Parathyroid adenoma (tissue), 2 donors: ENCODE measurements around the gene CDS2.

ENCODE experiments used
- H2AFZ ChIP-seq: fragments of 300-600 bp; sonication (generic); one replicate; pipeline ENCODE4 v1.7.0; 2017; ENCODE audit warnings: antibody characterized with exemption, mild to moderate bottlenecking
- H3K27ac ChIP-seq: fragments of 300-600 bp; sonication (generic); one replicate; pipeline ENCODE4 v1.7.0; 2017
- H3K27me3 ChIP-seq: fragments of 300-600 bp; sonication (generic); one replicate; pipeline ENCODE4 v1.7.0; 2017; ENCODE audit warnings: low read length; ENCODE audit not compliant: control insufficient read depth, insufficient read depth
- H3K36me3 ChIP-seq: fragments of 300-600 bp; sonication (generic); one replicate; pipeline ENCODE4 v1.7.0; 2017; ENCODE audit warnings: low read length; ENCODE audit not compliant: control insufficient read depth, insufficient read depth
- H3K4me1 ChIP-seq: fragments of 300-600 bp; sonication (generic); one replicate; pipeline ENCODE4 v1.7.0; 2017; ENCODE audit warnings: control low read depth
- H3K4me2 ChIP-seq: fragments of 300-600 bp; sonication (generic); one replicate; pipeline ENCODE4 v1.7.0; 2017; ENCODE audit warnings: low read length
- H3K4me3 ChIP-seq: fragments of 300-600 bp; sonication (generic); one replicate; pipeline ENCODE4 v1.7.0; 2017; ENCODE audit warnings: low read depth, low read length
- H3K79me2 ChIP-seq: fragments of 300-600 bp; sonication (generic); one replicate; pipeline ENCODE4 v1.7.0; 2017; ENCODE audit warnings: control low read depth
- H3K9ac ChIP-seq: fragments of 300-600 bp; sonication (generic); one replicate; pipeline ENCODE4 v1.7.0; 2017; ENCODE audit warnings: mild to moderate bottlenecking
- H3K9me3 ChIP-seq: fragments of 300-600 bp; sonication (generic); one replicate; pipeline ENCODE4 v1.7.0; 2017; ENCODE audit warnings: low read length; ENCODE audit not compliant: control insufficient read depth
- CTCF ChIP-seq: fragments of 300-600 bp; sonication (generic); IDR thresholded peaks from one replicate; pipeline ENCODE4 v1.7.0; 2017; ENCODE audit warnings: antibody characterized with exemption, mild to moderate bottlenecking
- donor health status: primary hyperparathyroidism.

The CDS2 gene

DNA sequence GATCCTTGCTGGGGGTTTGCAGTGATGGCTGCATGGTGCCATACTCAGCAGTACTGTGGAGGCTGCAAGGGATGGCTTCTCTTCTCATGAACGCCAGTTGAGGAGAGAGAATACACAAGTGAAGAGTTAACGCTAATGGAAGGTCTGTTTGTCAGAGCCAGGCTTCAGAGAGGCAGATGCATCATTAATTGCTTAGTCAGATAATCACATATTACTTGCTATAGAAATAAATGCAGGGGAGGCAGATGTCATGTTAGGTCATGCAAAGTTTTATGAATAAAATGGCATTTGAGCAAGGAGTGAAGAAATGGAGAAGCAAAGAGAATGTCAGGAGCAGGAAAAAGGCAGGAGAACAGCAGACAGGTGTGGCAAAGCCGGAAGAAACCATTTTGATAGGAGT, 51.2 kb downstream of the CDS2 start:
- Histone ChIP-seq H3K27ac (no peak overlapping the region), H3K9me3 (no peaks in the 10 kb centered on the region), H3K4me1 (no peaks in the 10 kb centered on the region), H3K36me3 (no peaks in the 10 kb centered on the region), H3K79me2 (peaks cover 3% of the 10 kb centered on the region), H3K9ac (no peak overlapping the region), H3K27me3 (no peaks in the 10 kb centered on the region), H3K4me2 (no peak overlapping the region), H3K4me3 (no peak overlapping the region), H2AFZ (no peak overlapping the region)
- TF ChIP-seq CTCF = no peak

DNA sequence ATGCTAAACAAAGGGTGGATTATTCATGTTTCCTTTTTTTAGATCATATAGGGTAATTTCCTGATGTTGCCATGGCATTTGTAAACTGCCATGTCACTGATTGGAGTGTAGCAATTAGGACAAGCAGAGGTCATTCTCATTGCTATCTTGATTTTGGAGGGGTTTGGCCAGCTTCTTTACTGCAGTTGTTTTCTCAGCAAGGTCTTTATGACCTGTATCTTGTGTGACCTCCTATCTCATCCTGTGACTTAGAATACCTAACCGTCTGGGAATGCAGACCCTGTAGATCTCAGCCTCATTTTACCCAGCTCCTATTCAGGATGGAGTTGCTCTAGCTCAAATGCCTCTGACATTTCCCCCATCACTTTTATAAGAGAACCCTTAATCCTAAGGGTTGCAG, 53.6 kb downstream of the CDS2 start:
- no peaks in the 10 kb centered on the region for H3K79me2 ChIP-seq
- TF ChIP-seq CTCF = no peak
- H3K4me3 ChIP-seq = no peak overlapping the region
- no peaks in the 10 kb centered on the region for H3K9me3 ChIP-seq
- no peak overlapping the region for H2AFZ ChIP-seq
- H3K9ac ChIP-seq = no peak overlapping the region
- peaks cover 8% of the 10 kb centered on the region for H3K4me1 ChIP-seq
- H3K27me3 ChIP-seq = no peaks in the 10 kb centered on the region
- no peak overlapping the region for H3K27ac ChIP-seq
- no peak overlapping the region for H3K4me2 ChIP-seq
- no peaks in the 10 kb centered on the region for H3K36me3 ChIP-seq

DNA sequence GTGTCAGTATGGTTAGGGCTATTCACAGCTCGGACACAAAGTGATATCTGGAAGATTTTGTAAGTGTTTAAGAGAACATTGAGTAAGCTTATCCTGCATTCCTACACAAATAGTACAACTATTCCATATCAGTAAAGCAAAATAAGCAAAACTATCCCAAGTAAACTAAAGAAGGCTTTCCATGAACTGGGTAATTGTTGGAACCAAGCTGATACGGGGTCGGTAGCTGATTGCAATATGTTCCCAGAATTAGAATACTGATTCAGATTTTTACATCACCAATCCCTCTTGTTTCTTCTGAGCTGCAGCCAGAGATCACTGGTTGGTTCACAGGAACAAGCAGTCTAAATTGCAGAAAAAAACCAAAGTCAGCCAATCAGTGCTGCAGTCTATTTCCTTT, 54.1 kb downstream of the CDS2 start:
- H3K27ac ChIP-seq = no peak overlapping the region
- no peaks in the 10 kb centered on the region for H3K27me3 ChIP-seq
- H2AFZ ChIP-seq = no peak overlapping the region
- no peaks in the 10 kb centered on the region for H3K36me3 ChIP-seq
- no peak overlapping the region for H3K4me2 ChIP-seq
- no peaks in the 10 kb centered on the region for H3K9me3 ChIP-seq
- no peak overlapping the region for H3K4me3 ChIP-seq
- TF ChIP-seq CTCF = no peak
- no peaks in the 10 kb centered on the region for H3K79me2 ChIP-seq
- H3K9ac ChIP-seq = no peak overlapping the region
- peaks cover 8% of the 10 kb centered on the region for H3K4me1 ChIP-seq

DNA sequence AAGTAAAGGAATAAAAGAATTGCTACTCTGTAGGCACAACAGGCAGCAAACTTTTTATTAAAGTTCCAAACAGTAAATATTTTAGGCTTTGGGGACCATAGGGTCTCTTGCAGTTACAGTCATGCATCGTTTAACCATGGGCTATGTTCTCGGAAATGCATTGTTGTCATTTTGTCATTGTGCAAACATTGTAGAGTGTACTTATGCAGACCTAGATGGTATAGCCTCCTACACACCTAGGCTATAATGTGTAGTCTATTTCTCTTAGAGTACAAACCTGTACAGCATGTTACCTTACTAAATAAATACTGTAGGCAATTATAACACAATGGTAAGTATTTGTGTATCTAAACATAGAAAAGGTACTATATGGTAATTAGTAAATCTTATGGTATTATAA, 54.7 kb downstream of the CDS2 start:
- no peaks in the 10 kb centered on the region for H3K9me3 ChIP-seq
- H3K27ac ChIP-seq = no peak overlapping the region
- peaks cover 8% of the 10 kb centered on the region for H3K4me1 ChIP-seq
- no peak overlapping the region for H2AFZ ChIP-seq
- H3K79me2 ChIP-seq = no peaks in the 10 kb centered on the region
- H3K4me2 ChIP-seq = no peak overlapping the region
- no peak overlapping the region for H3K4me3 ChIP-seq
- H3K36me3 ChIP-seq = no peaks in the 10 kb centered on the region
- no peak overlapping the region for H3K9ac ChIP-seq
- TF ChIP-seq CTCF = no peak
- no peaks in the 10 kb centered on the region for H3K27me3 ChIP-seq

DNA sequence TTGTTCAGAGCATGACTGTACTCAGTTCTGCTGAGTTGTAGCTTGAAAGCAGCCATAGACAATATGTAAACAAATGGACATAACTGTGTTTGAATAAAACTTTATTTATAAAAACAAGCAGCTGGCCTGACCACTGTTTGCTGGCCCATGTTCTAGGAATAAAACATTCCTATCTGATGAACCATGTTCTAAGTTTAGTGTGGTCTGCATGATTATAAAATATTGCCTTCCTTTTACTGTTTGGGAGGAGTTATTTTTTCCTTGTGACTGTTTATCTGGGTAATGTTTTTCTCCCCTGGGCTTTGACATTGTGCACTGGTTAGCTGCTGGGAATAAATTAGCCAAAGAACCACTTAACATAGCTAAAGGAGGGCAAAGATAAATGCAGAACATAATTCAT, 55.1 kb downstream of the CDS2 start:
- Histone ChIP-seq H3K79me2 (no peaks in the 10 kb centered on the region), H2AFZ (no peak overlapping the region), H3K27ac (no peak overlapping the region), H3K27me3 (no peaks in the 10 kb centered on the region), H3K4me1 (peaks cover 8% of the 10 kb centered on the region), H3K9ac (no peak overlapping the region), H3K36me3 (no peaks in the 10 kb centered on the region), H3K9me3 (no peaks in the 10 kb centered on the region), H3K4me3 (no peak overlapping the region), H3K4me2 (no peak overlapping the region)
- TF ChIP-seq CTCF = no peak
